ENCODE measurements around the gene PHETA2. TPM values are rescaled to one million over a fixed set of nuclear protein-coding genes. Genes with fewer than 3 reads are reported as not detected.

PHETA2 gene
- total and polyA plus RNA-seq, 2 of the 4 experiments (the other 2 are of a cell fraction) = 6.5 to 10.0 TPM

DNA sequence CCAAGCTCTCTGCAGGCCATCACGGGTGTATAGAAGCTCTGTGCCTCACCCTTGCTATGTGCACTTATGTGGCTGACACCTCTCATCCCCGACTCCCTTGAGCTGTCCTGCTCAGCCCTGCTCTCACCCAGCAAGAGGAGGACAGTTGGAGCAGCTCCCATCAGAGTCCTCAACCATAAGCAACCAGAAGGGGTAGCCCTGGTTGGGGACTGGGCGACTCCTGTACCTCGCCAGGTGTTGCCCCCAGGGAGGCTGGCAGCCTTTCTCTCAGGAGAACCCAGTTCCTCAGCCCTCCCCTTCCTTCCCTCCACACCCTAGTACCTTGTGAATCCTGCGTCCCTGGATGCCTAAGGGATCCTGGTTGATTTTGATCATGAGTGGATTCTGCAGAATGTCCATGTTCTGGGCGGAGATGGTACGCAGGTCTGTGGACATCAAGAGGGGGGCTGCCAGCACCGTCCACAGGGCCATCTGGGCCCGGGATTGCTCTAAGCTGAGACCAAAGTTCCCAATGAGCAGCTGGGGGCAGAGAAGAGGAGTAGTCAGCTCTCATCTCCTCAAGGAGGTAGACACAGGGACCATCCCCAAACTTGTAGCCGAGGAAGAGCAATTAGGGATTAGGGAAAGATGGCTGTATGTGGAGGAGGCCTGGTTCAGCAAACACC, 11.4 kb upstream of the PHETA2 start:
- no peak overlapping the region for H3K4ac ChIP-seq (ENCODE audit: low read depth, low read length)
- no peak overlapping the region for H3K18ac ChIP-seq (ENCODE audit: low read depth, low read length)
- TF ChIP-seq NFE2L2 (IDR thresholded peaks at IDR 0.05; ENCODE audit: low read depth, low read length) (no peak), CHD1 (IDR thresholded peaks at IDR 0.05; ENCODE audit: low read depth, low read length) (no peak), MAZ (IDR thresholded peaks at IDR 0.05; ENCODE audit: borderline replicate concordance, low read depth, low read length) (no peak)
- TF ChIP-seq, protein P1, sequence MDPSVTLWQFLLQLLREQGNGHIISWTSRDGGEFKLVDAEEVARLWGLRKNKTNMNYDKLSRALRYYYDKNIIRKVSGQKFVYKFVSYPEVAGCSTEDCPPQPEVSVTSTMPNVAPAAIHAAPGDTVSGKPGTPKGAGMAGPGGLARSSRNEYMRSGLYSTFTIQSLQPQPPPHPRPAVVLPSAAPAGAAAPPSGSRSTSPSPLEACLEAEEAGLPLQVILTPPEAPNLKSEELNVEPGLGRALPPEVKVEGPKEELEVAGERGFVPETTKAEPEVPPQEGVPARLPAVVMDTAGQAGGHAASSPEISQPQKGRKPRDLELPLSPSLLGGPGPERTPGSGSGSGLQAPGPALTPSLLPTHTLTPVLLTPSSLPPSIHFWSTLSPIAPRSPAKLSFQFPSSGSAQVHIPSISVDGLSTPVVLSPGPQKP (IDR thresholded peaks at IDR 0.05; ENCODE audit: borderline replicate concordance, low read depth, low read length) = no peak
- TF ChIP-seq, protein P2, sequence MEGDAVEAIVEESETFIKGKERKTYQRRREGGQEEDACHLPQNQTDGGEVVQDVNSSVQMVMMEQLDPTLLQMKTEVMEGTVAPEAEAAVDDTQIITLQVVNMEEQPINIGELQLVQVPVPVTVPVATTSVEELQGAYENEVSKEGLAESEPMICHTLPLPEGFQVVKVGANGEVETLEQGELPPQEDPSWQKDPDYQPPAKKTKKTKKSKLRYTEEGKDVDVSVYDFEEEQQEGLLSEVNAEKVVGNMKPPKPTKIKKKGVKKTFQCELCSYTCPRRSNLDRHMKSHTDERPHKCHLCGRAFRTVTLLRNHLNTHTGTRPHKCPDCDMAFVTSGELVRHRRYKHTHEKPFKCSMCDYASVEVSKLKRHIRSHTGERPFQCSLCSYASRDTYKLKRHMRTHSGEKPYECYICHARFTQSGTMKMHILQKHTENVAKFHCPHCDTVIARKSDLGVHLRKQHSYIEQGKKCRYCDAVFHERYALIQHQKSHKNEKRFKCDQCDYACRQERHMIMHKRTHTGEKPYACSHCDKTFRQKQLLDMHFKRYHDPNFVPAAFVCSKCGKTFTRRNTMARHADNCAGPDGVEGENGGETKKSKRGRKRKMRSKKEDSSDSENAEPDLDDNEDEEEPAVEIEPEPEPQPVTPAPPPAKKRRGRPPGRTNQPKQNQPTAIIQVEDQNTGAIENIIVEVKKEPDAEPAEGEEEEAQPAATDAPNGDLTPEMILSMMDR (conservative IDR thresholded peaks at IDR 0.05; ENCODE audit: low read depth, low read length) = no peak
- H2AK5ac ChIP-seq (ENCODE audit: low read depth, low read length) = no peak overlapping the region
- H3K56ac ChIP-seq (ENCODE audit: extremely low read depth, insufficient read depth, low read length) = no peak overlapping the region
- no peak overlapping the region for H3K14ac ChIP-seq (replicated peaks; ENCODE audit: low read depth, low read length)
- no peak overlapping the region for H4K91ac ChIP-seq (ENCODE audit: insufficient read depth, low read depth, low read length)
- no peak overlapping the region for H3K9ac ChIP-seq (ENCODE audit: low read depth, low read length)
- no peak overlapping the region for H2BK20ac ChIP-seq (ENCODE audit: low read depth, low read length)
- no peak overlapping the region for H2BK120ac ChIP-seq (ENCODE audit: low read depth, low read length)
- ATAC-seq (ENCODE audit: low read depth) (no peak), DNase-seq (no peak)
- H3K79me1 ChIP-seq (ENCODE audit: low read depth in 1 of 2, low read length in 2 of 2) = no peaks in the 10 kb centered on the region
- WGBS, 2 experiments (ENCODE audit: extremely low coverage in 2 of 2, insufficient read length in 1 of 2) = 80% methylated on average over 1 of the region's 10 CpGs; no CpG with 5 or more reads in 1 of the 2 experiments
- H4K8ac ChIP-seq (ENCODE audit: low read depth in 2 of 2, low read length in 2 of 2) = no peak overlapping the region
- in situ Hi-C loops (cut with MboI; ENCODE audit: low sequenced_read_pairs) = no loop called here
- H2BK5ac ChIP-seq (ENCODE audit: low read depth, low read length, poor library complexity, severe bottlenecking) = no peak overlapping the region
- dilution Hi-C loops (cut with HindIII; ENCODE audit: low sequenced_read_pairs, unreplicated experiment) = no loop called here
- peaks cover 48% of the 10 kb centered on the region for H3K36me3 ChIP-seq (ENCODE audit: control insufficient read depth, insufficient read depth, low read length)
- H3K9me3 ChIP-seq (ENCODE audit: control insufficient read depth, insufficient read depth, low read length) = no peaks in the 10 kb centered on the region
- POLR2A ChIA-PET (ENCODE audit: unreplicated experiment) = no interaction called here
- intact Hi-C loops (cut with micrococcal nuclease) = no loop called here
- H2BK15ac ChIP-seq (ENCODE audit: low read depth, low read length) = no peak overlapping the region
- no peak overlapping the region for H3K23ac ChIP-seq (ENCODE audit: low read depth, low read length)
- H3K27ac ChIP-seq (ENCODE audit: insufficient read depth, low read length) = no peak overlapping the region
- no peak overlapping the region for H3K4me2 ChIP-seq (ENCODE audit: low read depth, low read length)
- H3K9me1 ChIP-seq (ENCODE audit: insufficient read depth, low read length) = 0 out of 2 replicates have a peak, but pooled peaks cover 2% of the 10 kb centered on the region
- no peak overlapping the region for H3K4me3 ChIP-seq (ENCODE audit: insufficient read depth, low read depth, low read length)
- no peaks in the 10 kb centered on the region for H3K27me3 ChIP-seq (ENCODE audit: control insufficient read depth, insufficient read depth, low read length)
- H4K20me1 ChIP-seq (ENCODE audit: insufficient read depth, low read length) = no peaks in the 10 kb centered on the region
- no TSS peak for BruUV-seq (replicated peaks)
- no peak overlapping the region for H2AK9ac ChIP-seq (replicated peaks; ENCODE audit: low read depth, low read length, poor library complexity)
- H2AFZ ChIP-seq (replicated peaks; ENCODE audit: low read length, poor library complexity) = no peak overlapping the region
- H4K5ac ChIP-seq (ENCODE audit: low read depth, low read length) = no peak overlapping the region
- no peaks in the 10 kb centered on the region for H3K4me1 ChIP-seq (ENCODE audit: control insufficient read depth, insufficient read depth, low read length)
- CTCF ChIA-PET = no interaction called here

All from IMR-90 (cell line).